GM18505 (cell line): ENCODE data around the gene RNU6-8.

Source experiments
- ATAC-seq: cut with Tn5 transposase; IDR thresholded peaks from one replicate; pipeline ENCODE4 v1.9.1; 2021; ENCODE audit not compliant: unreplicated experiment
- POLR2A ChIP-seq: IDR thresholded peaks from 4 replicates; pipeline ENCODE4 v1.6.1; 2011; ENCODE audit warnings: borderline replicate concordance; ENCODE audit not compliant: insufficient read depth, insufficient read length; ENCODE audit errors: extremely low read depth

Gene RNU6-8

GRCh38 chr14:32217301-32217700, 14.2 kb upstream of the RNU6-8 start:
- no peak for ATAC-seq

GRCh38 chr14:32212833-32213232, 9.8 kb upstream of the RNU6-8 start:
- no peak for TF ChIP-seq POLR2A
- ATAC-seq, result no peak

More at GRCh38 chr14:32217301-32217700, 14.2 kb upstream of the RNU6-8 start:
- no peak for TF ChIP-seq POLR2A

- no peak for TF ChIP-seq POLR2A
Measured at GRCh38 chr14:32211068-32211404, 8.0 kb upstream of the RNU6-8 start.

DNA sequence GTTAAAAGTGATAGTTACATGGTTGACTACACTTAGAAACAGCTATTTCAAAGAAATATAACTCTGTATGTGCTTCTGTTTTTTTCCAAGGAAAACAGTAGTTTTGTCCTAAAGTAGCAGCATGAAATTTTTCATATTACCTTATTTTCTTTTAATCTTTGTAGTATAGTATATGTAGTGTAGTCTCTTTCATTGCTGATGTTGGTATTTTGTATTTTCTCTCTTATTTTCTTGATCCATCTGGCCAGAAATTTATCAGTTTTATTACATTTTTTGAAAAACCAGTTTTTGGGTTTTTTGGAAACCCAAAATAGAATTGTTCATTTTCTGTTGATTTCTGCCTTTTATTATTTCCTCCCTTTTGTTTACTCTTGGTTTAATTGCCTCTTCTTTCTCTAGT, 6.4 kb upstream of the RNU6-8 start:
- no peak for TF ChIP-seq POLR2A
- ATAC-seq, result no peak

More at GRCh38 chr14:32211068-32211404, 8.0 kb upstream of the RNU6-8 start:
- no peak for ATAC-seq

GRCh38 chr14:32208490-32208889, 5.4 kb upstream of the RNU6-8 start:
- no peak for ATAC-seq
- TF ChIP-seq POLR2A, result no peak

DNA sequence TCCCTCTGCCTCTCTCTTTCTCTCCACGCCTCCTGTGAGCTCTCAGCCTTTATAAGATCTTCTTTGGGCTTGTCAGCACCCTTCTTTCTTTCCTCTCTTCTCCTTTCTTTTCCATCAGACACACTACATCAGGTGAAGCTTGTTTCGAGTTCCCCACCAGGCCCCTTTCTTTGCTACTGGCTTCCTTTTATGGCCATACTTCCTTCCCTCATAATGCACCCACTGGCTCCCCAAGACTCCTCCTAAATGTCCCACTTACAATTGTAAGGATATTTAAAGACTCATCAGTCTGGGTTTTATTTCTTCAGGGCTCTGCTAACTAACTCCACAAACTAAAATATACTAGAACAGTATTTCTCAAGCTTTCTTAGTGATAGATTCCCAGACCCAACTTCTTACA, 3.5 kb upstream of the RNU6-8 start:
- TF ChIP-seq POLR2A, result no peak
- no peak for ATAC-seq

- TF ChIP-seq POLR2A, result no peak
- no peak for ATAC-seq
Measured at GRCh38 chr14:32205984-32206383, 2.9 kb upstream of the RNU6-8 start.

GRCh38 chr14:32205554-32205953, 2.5 kb upstream of the RNU6-8 start:
- ATAC-seq, result no peak
- TF ChIP-seq POLR2A, result no peak

DNA sequence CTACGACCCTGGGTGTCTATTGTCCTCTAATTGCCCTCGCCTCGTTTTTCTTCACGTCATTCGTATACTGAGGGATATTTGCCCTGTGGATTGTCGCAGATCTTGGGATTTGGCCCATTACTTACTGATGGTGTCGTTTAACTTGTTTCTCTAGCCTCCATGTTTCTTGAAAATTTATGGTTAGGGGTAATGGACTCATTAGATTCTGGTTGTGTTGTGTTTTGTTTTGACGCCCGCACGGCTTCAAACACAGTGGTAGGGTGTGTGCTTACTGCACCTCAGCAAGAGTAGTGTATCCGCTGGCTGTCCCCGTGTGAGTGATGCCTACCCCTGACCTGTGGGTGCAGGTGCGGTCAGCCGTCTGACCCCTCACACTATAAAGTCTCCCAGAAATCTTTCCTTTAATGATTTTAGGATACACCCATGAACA, 874 bp upstream of the RNU6-8 start:
- no peak for TF ChIP-seq POLR2A
- ATAC-seq, result no peak

DNA sequence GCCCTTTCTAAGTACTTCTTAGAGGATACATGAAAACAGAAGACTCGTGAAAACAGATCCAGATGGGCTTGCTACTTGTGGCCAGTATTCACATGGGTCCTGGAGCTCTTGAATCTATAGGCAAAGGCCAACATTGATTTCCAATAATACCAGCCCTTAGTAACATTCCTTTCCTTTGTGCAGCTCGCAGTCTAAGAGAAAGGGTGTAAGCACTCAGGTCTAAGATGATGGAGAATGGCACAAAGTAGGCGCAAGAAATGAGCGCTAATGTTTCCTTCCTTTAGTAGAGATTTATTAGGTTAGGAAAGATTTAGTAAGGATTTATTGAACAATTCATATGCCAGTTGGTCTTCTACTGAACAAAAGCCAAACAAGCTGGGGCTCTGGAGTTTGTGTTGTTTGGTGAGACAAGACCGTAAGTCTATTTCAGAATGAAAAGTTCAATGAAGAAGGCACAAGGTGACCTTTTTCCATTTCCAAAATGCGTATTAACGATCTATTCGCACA, 525 bp downstream of the RNU6-8 start:
- no peak for TF ChIP-seq POLR2A
- ATAC-seq, result no peak

- no peak for ATAC-seq
- TF ChIP-seq POLR2A, result no peak
Measured at GRCh38 chr14:32201816-32202490, 1.1 kb downstream of the RNU6-8 start, which contains the start of gene RNU6-7. RNU6-7 (plus strand) TSS chr14:32202045.

GRCh38 chr14:32201193-32201815, 1.8 kb downstream of the RNU6-8 start:
- peak; percentile 58 for ATAC-seq
- TF ChIP-seq POLR2A, result no peak

GRCh38 chr14:32200368-32201192, 2.5 kb downstream of the RNU6-8 start:
- no peak for ATAC-seq
- no peak for TF ChIP-seq POLR2A
